Endothelial cell of umbilical vein (primary cell): ENCODE data around the gene PHKG2. TPM values are rescaled to one million over a fixed set of nuclear protein-coding genes. Genes with fewer than 3 reads are reported as not detected.

Experiments used
- BruUV-seq: library from RNA; stranded (reverse); fragments of 400-500 nt; replicated peaks from 2 replicates; lab custom pipeline; 2021; lab: Mats Ljungman, UMichigan
- CTCF ChIA-PET: fragments of 300-600, 350-600 bp; sonication (Branson Sonifier 250); formaldehyde crosslinking; loops from one replicate; lab custom pipeline; 2021; ENCODE audit warnings: antibody characterized with exemption, inconsistent platforms; lab: Charles Lee
- POLR2A ChIA-PET: fragments of 300-600, 350-600 bp; sonication (Branson Sonifier 250); formaldehyde crosslinking; loops from one replicate; lab custom pipeline; 2021; ENCODE audit warnings: antibody characterized with exemption, inconsistent platforms; lab: Charles Lee
- DNase-seq: peaks from one replicate; pipeline ENCODE4 v3.0.0-alpha.2; 2011; ENCODE audit warnings: low read depth, low spot score
- FAIRE-seq: peaks from 2 replicates; lab custom pipeline; 2011; peaks lifted over from hg19 to GRCh38; lab: Jason Lieb, UNC
- H2AFZ ChIP-seq: 2 replicates; pipeline ENCODE4 v1.6.0; 2012; ENCODE audit warnings: low read depth, low read length, control low read depth, inconsistent platforms
- H3K27ac ChIP-seq: 2 replicates; pipeline ENCODE4 v1.5.1; 2011; ENCODE audit warnings: low read depth, mild to moderate bottlenecking, control low read depth, low read length, moderate library complexity; ENCODE audit not compliant: insufficient read depth
- H3K27me3 ChIP-seq, 2 experiments: 2 replicates each; pipeline versions ENCODE4 v1.6.0 to v1.6.1; 2011; ENCODE audit warnings: low read length in 2 of 2, mixed read lengths in 1 of 2; ENCODE audit not compliant: control insufficient read depth in 2 of 2, insufficient read depth in 2 of 2
- H3K36me3 ChIP-seq, 2 experiments: 2 replicates in 1 of 2; 3 replicates in 1 of 2; pipeline ENCODE4 v1.5.1; 2011; ENCODE audit warnings: low read length in 2 of 2, mild to moderate bottlenecking in 1 of 2, moderate library complexity in 1 of 2; ENCODE audit not compliant: control insufficient read depth in 2 of 2, insufficient read depth in 2 of 2; ENCODE audit errors: extremely low read depth in 1 of 2
- H3K4me1 ChIP-seq: 3 replicates; pipeline ENCODE4 v1.5.1; 2011; ENCODE audit warnings: mild to moderate bottlenecking, low read length; ENCODE audit not compliant: control insufficient read depth, insufficient read depth; ENCODE audit errors: extremely low read depth
- H3K4me2 ChIP-seq: 2 replicates; pipeline ENCODE4 v1.6.1; 2011; ENCODE audit warnings: low read length, control low read depth, mixed read lengths; ENCODE audit not compliant: insufficient read depth
- H3K4me3 ChIP-seq, 3 experiments: fragments of 200-600 bp in 1 of 3; sonication (generic), shearing (Covaris generic) in 1 of 3; replicated peaks in 1 of 3; 2 replicates each; pipeline ENCODE4 v1.5.1; 2011 to 2016; ENCODE audit warnings: control low read depth in 3 of 3, low read length in 3 of 3, mild to moderate bottlenecking in 2 of 3, inconsistent platforms in 1 of 3, low read depth in 1 of 3, moderate library complexity in 1 of 3; ENCODE audit not compliant: insufficient read depth in 1 of 3
- H3K79me2 ChIP-seq: 2 replicates; pipeline ENCODE4 v1.6.0; 2012; ENCODE audit warnings: low read length, inconsistent platforms; ENCODE audit not compliant: control insufficient read depth, insufficient read depth
- H3K9ac ChIP-seq: replicated peaks from 2 replicates; pipeline ENCODE3; 2011; ENCODE audit warnings: low read length, control low read depth; ENCODE audit not compliant: insufficient read depth; ENCODE audit errors: extremely low read depth
- H3K9me1 ChIP-seq: replicated peaks from 3 replicates; pipeline ENCODE4 v1.6.0; 2011; ENCODE audit warnings: mild to moderate bottlenecking, low read length; ENCODE audit not compliant: control insufficient read depth, insufficient read depth; ENCODE audit errors: extremely low read depth
- H3K9me3 ChIP-seq: replicated peaks from 2 replicates; pipeline ENCODE4 v1.5.1; 2012; ENCODE audit warnings: low read length, inconsistent platforms; ENCODE audit not compliant: control insufficient read depth, insufficient read depth
- H4K20me1 ChIP-seq: replicated peaks from 2 replicates; pipeline ENCODE3; 2011; ENCODE audit warnings: mild to moderate bottlenecking, low read length; ENCODE audit not compliant: control insufficient read depth, insufficient read depth; ENCODE audit errors: extremely low read depth
- EZH2 ChIP-seq: IDR thresholded peaks from 2 replicates; pipeline ENCODE4 v1.6.1; 2012; ENCODE audit warnings: borderline replicate concordance, low read depth, mild to moderate bottlenecking, moderate library complexity, low read length, inconsistent platforms; ENCODE audit not compliant: severe bottlenecking
- FOS ChIP-seq: IDR thresholded peaks from 2 replicates; pipeline ENCODE4 v1.6.1; 2011; ENCODE audit warnings: mild to moderate bottlenecking, low read length, moderate library complexity, borderline replicate concordance; ENCODE audit not compliant: insufficient read depth
- GATA2 ChIP-seq: IDR thresholded peaks from 2 replicates; pipeline ENCODE4 v1.7.0; 2011; ENCODE audit warnings: low read depth, mild to moderate bottlenecking, moderate library complexity, mixed read lengths, low read length; ENCODE audit not compliant: insufficient read length, insufficient read depth
- JUN ChIP-seq: IDR thresholded peaks from 2 replicates; pipeline ENCODE4 v1.6.1; 2011; ENCODE audit warnings: borderline replicate concordance, low read depth; ENCODE audit not compliant: insufficient read length, insufficient read depth
- MAX ChIP-seq: IDR thresholded peaks from 2 replicates; pipeline ENCODE4 v1.6.1; 2011; ENCODE audit not compliant: insufficient read depth, insufficient read length
- MYC ChIP-seq: IDR thresholded peaks from one replicate; pipeline ENCODE4 v1.6.1; 2011; ENCODE audit warnings: mild to moderate bottlenecking, low read depth, low read length
- POLR2A ChIP-seq: IDR thresholded peaks from 2 replicates; pipeline ENCODE4 v1.6.1; 2012; ENCODE audit warnings: low read depth, mild to moderate bottlenecking, control low read depth, low read length
- POLR2AphosphoS5 ChIP-seq: IDR thresholded peaks from 2 replicates; pipeline ENCODE4 v1.6.1; 2012; ENCODE audit warnings: low read depth, mild to moderate bottlenecking, control low read depth, low read length, moderate library complexity; ENCODE audit not compliant: insufficient read depth
- dilution Hi-C: fragments of 300-500 bp; cut with MboI; formaldehyde crosslinking; loops from one replicate; pipeline ENCODE4 v1.15.0; 2019; ENCODE audit warnings: low sequenced_read_pairs; ENCODE audit not compliant: extremely low pct_ligation_motif_present
- intact Hi-C: fragments of 100-400 bp; cut with micrococcal nuclease; formaldehyde crosslinking; loops from one replicate; pipeline ENCODE4 v1.10.0; 2022
- polyA plus RNA-seq, 4 experiments: library from polyadenylated mRNA; depleted of rRNA in 3 of 4; stranded (reverse) in 3 of 4; unstranded in 1 of 4; fragments of >200 nt; gene quantifications; 2 replicates each; pipeline versions ENCODE4 v1.2.1 to v1.2.3, GENCODE V29; 2011 to 2012; ENCODE audit warnings: missing spikeins in 1 of 4
- total RNA-seq: library from RNA; stranded (reverse); gene quantifications from 2 replicates; pipeline ENCODE4 v1.2.3, GENCODE V29; 2021
- TF ChIP-seq, protein P1 (sequence below), 2 donors: IDR thresholded peaks; 1 replicate in 1 of 2; 2 replicates in 1 of 2; pipeline ENCODE4 v1.5.1; 2011; ENCODE audit warnings: low read length in 2 of 2, mild to moderate bottlenecking in 2 of 2, moderate library complexity in 2 of 2, control low read depth in 1 of 2, inconsistent platforms in 1 of 2, low read depth in 1 of 2; ENCODE audit not compliant: insufficient read depth in 1 of 2; ENCODE audit errors: extremely low read depth in 1 of 2

The PHKG2 gene
- total and polyA plus RNA-seq, 2 donors (not counting 3 experiments of a cell fraction or from before 2014, with no cell fraction given) = 33.0 to 48.8 TPM

GRCh38 chr16:30793508-30794069, 45.4 kb downstream of the PHKG2 start:
- H3K4me1 ChIP-seq = no peaks in the 10 kb centered on the region
- no peaks in the 10 kb centered on the region for H3K79me2 ChIP-seq
- H3K9me3 ChIP-seq = no peaks in the 10 kb centered on the region
- H3K36me3 ChIP-seq = no peaks in the 10 kb centered on the region
- no peak overlapping the region for H2AFZ ChIP-seq
- FAIRE-seq = no peak
- no peak for DNase-seq
- no peak for TF ChIP-seq EZH2
- TF ChIP-seq FOS = no peak
- TF ChIP-seq, protein P1, sequence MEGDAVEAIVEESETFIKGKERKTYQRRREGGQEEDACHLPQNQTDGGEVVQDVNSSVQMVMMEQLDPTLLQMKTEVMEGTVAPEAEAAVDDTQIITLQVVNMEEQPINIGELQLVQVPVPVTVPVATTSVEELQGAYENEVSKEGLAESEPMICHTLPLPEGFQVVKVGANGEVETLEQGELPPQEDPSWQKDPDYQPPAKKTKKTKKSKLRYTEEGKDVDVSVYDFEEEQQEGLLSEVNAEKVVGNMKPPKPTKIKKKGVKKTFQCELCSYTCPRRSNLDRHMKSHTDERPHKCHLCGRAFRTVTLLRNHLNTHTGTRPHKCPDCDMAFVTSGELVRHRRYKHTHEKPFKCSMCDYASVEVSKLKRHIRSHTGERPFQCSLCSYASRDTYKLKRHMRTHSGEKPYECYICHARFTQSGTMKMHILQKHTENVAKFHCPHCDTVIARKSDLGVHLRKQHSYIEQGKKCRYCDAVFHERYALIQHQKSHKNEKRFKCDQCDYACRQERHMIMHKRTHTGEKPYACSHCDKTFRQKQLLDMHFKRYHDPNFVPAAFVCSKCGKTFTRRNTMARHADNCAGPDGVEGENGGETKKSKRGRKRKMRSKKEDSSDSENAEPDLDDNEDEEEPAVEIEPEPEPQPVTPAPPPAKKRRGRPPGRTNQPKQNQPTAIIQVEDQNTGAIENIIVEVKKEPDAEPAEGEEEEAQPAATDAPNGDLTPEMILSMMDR (IDR thresholded peaks at IDR 0.05; ENCODE audit: extremely low read depth in 1 of 2, insufficient read depth in 1 of 2, low read depth in 1 of 2, low read length in 2 of 2) = no peak
- no peak for TF ChIP-seq JUN
- TF ChIP-seq POLR2A = no peak
- TF ChIP-seq POLR2AphosphoS5 = no peak
- no peak for TF ChIP-seq MAX
- no peak for TF ChIP-seq GATA2
- no peak for TF ChIP-seq MYC
- intact Hi-C loops (no loop called here), dilution Hi-C loops (no loop called here)
- ChIA-PET CTCF (interaction anchor here (1.3 kb wide), 1 partner anchor 11 kb away, joined by 3 read pairs; no protein-coding TSS in a partner anchor), POLR2A (interaction anchor here (0.6 kb wide), 1 partner anchor 10 kb away, joined by 3 read pairs; no protein-coding TSS in a partner anchor)
- no peak overlapping the region for H3K4me2 ChIP-seq
- no TSS peak for BruUV-seq
- H3K27me3 ChIP-seq = no peaks in the 10 kb centered on the region
- H3K9ac ChIP-seq = no peak overlapping the region
- no peak overlapping the region for H3K4me3 ChIP-seq
- no peaks in the 10 kb centered on the region for H3K9me1 ChIP-seq
- no peak overlapping the region for H3K27ac ChIP-seq
- no peaks in the 10 kb centered on the region for H4K20me1 ChIP-seq
